OCI-LY7 (cell line): ENCODE results near the gene LDLRAD4. TPM values are rescaled to one million over a fixed set of nuclear protein-coding genes. Genes with fewer than 3 reads are reported as not detected.
"Not testable (repeated sequence)": the region's sequence is repeated elsewhere in the genome, so short reads cannot be mapped to it uniquely, and the experiment has no call there.

ENCODE experiments used
- BruUV-seq: library from RNA; stranded (reverse); fragments of 400-500 nt; replicated peaks from 2 replicates; lab custom pipeline; 2021; lab: Mats Ljungman, UMichigan
- CTCF ChIA-PET: fragments of 300-600 bp; sonication (Branson Sonifier 250); formaldehyde crosslinking; loops from one replicate; lab custom pipeline; 2022; ENCODE audit warnings: antibody characterized with exemption; ENCODE audit not compliant: unreplicated experiment; lab: Charles Lee
- POLR2A ChIA-PET: fragments of 300-600 bp; sonication (Branson Sonifier 250); formaldehyde crosslinking; loops from one replicate; lab custom pipeline; 2022; ENCODE audit warnings: antibody characterized with exemption; lab: Charles Lee
- DNase-seq: peaks from one replicate; pipeline ENCODE4 v3.0.0-alpha.2; 2015; ENCODE audit warnings: low spot score
- H2AFZ ChIP-seq: fragments of 200-600 bp; sonication (generic), shearing (Covaris generic); 2 replicates; pipeline ENCODE4 v1.6.1; 2014; ENCODE audit warnings: mild to moderate bottlenecking, antibody characterized with exemption, low read length, moderate library complexity
- H3K27ac ChIP-seq: fragments of 200-600 bp; sonication (generic); 2 replicates; pipeline ENCODE4 v1.5.1; 2014; ENCODE audit warnings: mixed run types, low read depth, mild to moderate bottlenecking, moderate library complexity, low read length, inconsistent platforms; ENCODE audit not compliant: poor library complexity, severe bottlenecking
- H3K36me3 ChIP-seq: fragments of 200-600 bp; sonication (generic); 2 replicates; pipeline ENCODE4 v1.6.1; 2014; ENCODE audit warnings: mild to moderate bottlenecking, antibody characterized with exemption, low read length, moderate library complexity, mixed read lengths; ENCODE audit not compliant: insufficient read depth
- H3K4me1 ChIP-seq: fragments of 200-600 bp; sonication (generic); 2 replicates; pipeline ENCODE4 v1.5.1; 2014; ENCODE audit warnings: mild to moderate bottlenecking, low read length; ENCODE audit not compliant: insufficient read depth, poor library complexity, severe bottlenecking
- H3K4me2 ChIP-seq: fragments of 200-600 bp; sonication (generic); 2 replicates; pipeline ENCODE4 v1.6.1; 2014; ENCODE audit warnings: mild to moderate bottlenecking, low read length
- H3K4me3 ChIP-seq: fragments of 200-600 bp; sonication (generic); 2 replicates; pipeline ENCODE4 v1.5.1; 2014; ENCODE audit warnings: mild to moderate bottlenecking, low read depth, low read length; ENCODE audit not compliant: poor library complexity, severe bottlenecking
- H3K79me2 ChIP-seq: fragments of 200-600 bp; sonication (generic); 2 replicates; pipeline ENCODE4 v1.6.1; 2016; ENCODE audit warnings: low read depth, mild to moderate bottlenecking, low read length, moderate library complexity, mixed read lengths; ENCODE audit not compliant: insufficient read depth
- H3K9me2 ChIP-seq: fragments of 200-600 bp; sonication (generic); 2 replicates; pipeline ENCODE4 v1.6.1; 2016; ENCODE audit warnings: mild to moderate bottlenecking, low read length, mixed read lengths; ENCODE audit not compliant: insufficient read depth
- H3K9me3 ChIP-seq: fragments of 200-600 bp; sonication (generic); 2 replicates; pipeline ENCODE4 v1.6.1; 2014; ENCODE audit warnings: mild to moderate bottlenecking, mixed run types, low read length, mixed read lengths
- H4K20me1 ChIP-seq: fragments of 200-600 bp; sonication (generic); 2 replicates; pipeline ENCODE4 v1.6.1; 2014; ENCODE audit warnings: mild to moderate bottlenecking, antibody characterized with exemption, low read length, moderate library complexity, mixed read lengths; ENCODE audit not compliant: insufficient read depth
- EZH2phosphoT487 ChIP-seq: fragments of 200-600 bp; sonication (generic); IDR thresholded peaks from 2 replicates; pipeline ENCODE4 v1.6.1; 2018; ENCODE audit warnings: low read depth, borderline replicate concordance, mild to moderate bottlenecking, mixed run types, antibody characterized with exemption, low read length, moderate library complexity, mixed read lengths
- intact Hi-C: fragments of 100-400 bp; cut with micrococcal nuclease; formaldehyde crosslinking; loops from one replicate; pipeline ENCODE4 v1.10.0; 2022; ENCODE audit not compliant: unreplicated experiment
- total RNA-seq, 2 experiments: library from RNA; depleted of rRNA in 1 of 2; stranded (reverse); fragments of >200 nt in 1 of 2; shearing (Covaris generic) in 1 of 2; gene quantifications; 2 replicates each; pipeline ENCODE4 v1.2.3, GENCODE V29; 2014 to 2022
- TF ChIP-seq, protein P1 (sequence below): fragments of 200-600 bp; sonication (generic); conservative IDR thresholded peaks from 2 replicates; pipeline ENCODE4 v1.5.1; 2014; ENCODE audit warnings: mild to moderate bottlenecking, antibody characterized with exemption, low read length, moderate library complexity, mixed read lengths

The LDLRAD4 gene
- total RNA-seq, 2 experiments from 2014 or later: 26.2 to 43.8 TPM

DNA sequence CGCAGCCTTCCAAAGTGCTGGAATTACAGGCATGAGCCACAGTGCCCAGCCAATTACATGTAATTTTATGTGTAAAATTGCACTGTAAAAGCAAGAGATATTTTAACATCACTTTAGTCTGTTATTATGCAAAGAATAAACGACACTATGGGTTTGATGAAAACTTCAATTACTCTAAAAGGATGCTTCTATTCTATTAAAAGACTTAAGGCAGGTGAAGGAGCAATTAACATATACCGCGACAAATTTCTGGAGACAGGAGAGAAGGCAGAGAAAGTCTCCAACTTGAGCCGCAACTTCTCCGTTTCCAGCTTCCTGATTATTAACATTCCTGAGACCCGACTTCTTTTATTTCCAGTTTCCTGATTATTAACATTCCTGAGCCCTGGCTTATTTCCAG lies 454.1 kb downstream of the LDLRAD4 start:
- intact Hi-C loops: no loop called here
- no TSS peak for BruUV-seq
- Histone ChIP-seq H3K36me3 (peaks cover 24% of the 10 kb centered on the region), H3K9me3 (no peaks in the 10 kb centered on the region), H3K4me1 (no peaks in the 10 kb centered on the region), H3K27ac (no peak overlapping the region), H3K4me3 (no peak overlapping the region), H3K79me2 (peaks cover under 1% of the 10 kb centered on the region; the same call in 1 of the 2 replicates), H3K9me2 (no peaks in the 10 kb centered on the region), H4K20me1 (no peaks in the 10 kb centered on the region), H3K4me2 (no peak overlapping the region), H2AFZ (no peak overlapping the region)
- ChIA-PET POLR2A (interaction anchor here (0.5 kb wide), 1 partner anchor 142 kb away, joined by 5 read pairs; no protein-coding TSS in a partner anchor), CTCF (no interaction called here)
- DNase-seq: peak; percentile 5
- TF ChIP-seq EZH2phosphoT487: no peak
- TF ChIP-seq, protein P1, sequence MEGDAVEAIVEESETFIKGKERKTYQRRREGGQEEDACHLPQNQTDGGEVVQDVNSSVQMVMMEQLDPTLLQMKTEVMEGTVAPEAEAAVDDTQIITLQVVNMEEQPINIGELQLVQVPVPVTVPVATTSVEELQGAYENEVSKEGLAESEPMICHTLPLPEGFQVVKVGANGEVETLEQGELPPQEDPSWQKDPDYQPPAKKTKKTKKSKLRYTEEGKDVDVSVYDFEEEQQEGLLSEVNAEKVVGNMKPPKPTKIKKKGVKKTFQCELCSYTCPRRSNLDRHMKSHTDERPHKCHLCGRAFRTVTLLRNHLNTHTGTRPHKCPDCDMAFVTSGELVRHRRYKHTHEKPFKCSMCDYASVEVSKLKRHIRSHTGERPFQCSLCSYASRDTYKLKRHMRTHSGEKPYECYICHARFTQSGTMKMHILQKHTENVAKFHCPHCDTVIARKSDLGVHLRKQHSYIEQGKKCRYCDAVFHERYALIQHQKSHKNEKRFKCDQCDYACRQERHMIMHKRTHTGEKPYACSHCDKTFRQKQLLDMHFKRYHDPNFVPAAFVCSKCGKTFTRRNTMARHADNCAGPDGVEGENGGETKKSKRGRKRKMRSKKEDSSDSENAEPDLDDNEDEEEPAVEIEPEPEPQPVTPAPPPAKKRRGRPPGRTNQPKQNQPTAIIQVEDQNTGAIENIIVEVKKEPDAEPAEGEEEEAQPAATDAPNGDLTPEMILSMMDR: no peak

- intact Hi-C loops: no loop called here
- ChIA-PET CTCF (no interaction called here), POLR2A (interaction anchor here (0.7 kb wide), 2 partner anchors 152 to 163 kb away, joined by 3 to 5 read pairs; no protein-coding TSS in a partner anchor)
- no peaks in the 10 kb centered on the region for H3K4me1 ChIP-seq
- TF ChIP-seq, protein P1: no peak
- TF ChIP-seq EZH2phosphoT487: no peak
- H3K27ac ChIP-seq: no peak overlapping the region
- no peaks in the 10 kb centered on the region for H3K9me2 ChIP-seq
- BruUV-seq: no TSS peak
- no peak overlapping the region for H3K4me2 ChIP-seq
- H2AFZ ChIP-seq: no peak overlapping the region
- H3K9me3 ChIP-seq: no peaks in the 10 kb centered on the region
- H3K36me3 ChIP-seq: peaks cover 19% of the 10 kb centered on the region
- H3K4me3 ChIP-seq: no peak overlapping the region
- H3K79me2 ChIP-seq: peaks cover 11% of the 10 kb centered on the region; the same call in 1 of the 2 replicates
- peaks cover 14% of the 10 kb centered on the region for H4K20me1 ChIP-seq
- no peak for DNase-seq
Measured at GRCh38 chr18:13676471-13676870, 457.9 kb downstream of the LDLRAD4 start.

DNA sequence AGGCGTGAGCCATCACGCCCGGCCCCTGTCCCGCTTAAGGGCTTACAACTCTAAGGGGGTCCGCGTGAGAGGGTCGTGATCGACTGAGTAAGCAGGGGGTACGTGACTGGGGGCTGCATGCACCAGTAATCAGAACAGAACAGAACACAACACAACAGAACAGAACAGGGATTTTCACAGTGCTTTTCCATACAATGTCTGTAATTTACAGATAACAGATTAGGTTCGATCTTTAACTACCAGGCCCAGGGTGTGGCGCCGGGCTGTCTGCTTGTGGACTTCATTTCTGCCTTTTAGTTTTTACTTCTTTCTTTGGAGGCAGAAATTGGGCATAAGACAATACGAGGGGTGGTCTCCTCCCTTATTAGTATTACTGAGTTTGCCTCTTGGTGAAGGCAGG lies 458.8 kb downstream of the LDLRAD4 start:
- POLR2A ChIA-PET: not testable (repeated sequence)

More for the DNA sequence above, 458.8 kb downstream of the LDLRAD4 start:
- H3K4me3 ChIP-seq, H2AFZ ChIP-seq, CTCF ChIA-PET, DNase-seq, intact Hi-C loops, H3K9me2 ChIP-seq, BruUV-seq, H3K4me1 ChIP-seq, H3K27ac ChIP-seq, H3K4me2 ChIP-seq, H3K9me3 ChIP-seq: not testable (repeated sequence)
- Histone ChIP-seq H3K79me2 (peaks cover 14% of the 10 kb centered on the region; the same call in 1 of the 2 replicates), H3K36me3 (peaks cover 23% of the 10 kb centered on the region), H4K20me1 (peaks cover 14% of the 10 kb centered on the region)
